Right kidney (tissue), 1 donor: ENCODE data around the gene CARD10.
"Not testable (repeated sequence)": the region's sequence is repeated elsewhere in the genome, so short reads cannot be mapped to it uniquely, and the experiment has no call there.

ENCODE experiments used
- DNase-seq: peaks from one replicate; pipeline ENCODE4 v3.0.0-alpha.2; 2016

Gene CARD10

GRCh38 chr22:37529652-37530345 lies 10.6 kb upstream of the CARD10 start:
- no peak for DNase-seq

- DNase-seq: not testable (repeated sequence)
Observed at GRCh38 chr22:37527952-37528351, 8.7 kb upstream of the CARD10 start.

GRCh38 chr22:37527081-37527752 lies 8.0 kb upstream of the CARD10 start:
- DNase-seq: not testable (repeated sequence)

- no peak for DNase-seq
Observed at GRCh38 chr22:37526376-37526775, 7.2 kb upstream of the CARD10 start.

- DNase-seq: no peak
Observed at GRCh38 chr22:37525746-37526350, 6.6 kb upstream of the CARD10 start.

- DNase-seq: no peak
Observed at GRCh38 chr22:37525073-37525745, 6.0 kb upstream of the CARD10 start.

GRCh38 chr22:37522482-37522881 lies 3.3 kb upstream of the CARD10 start:
- DNase-seq: no peak

- no peak for DNase-seq
Observed at GRCh38 chr22:37521236-37521739, 2.1 kb upstream of the CARD10 start.

GRCh38 chr22:37520776-37521191 lies 1.6 kb upstream of the CARD10 start:
- DNase-seq: no peak

GRCh38 chr22:37518509-37519267 lies 527 bp downstream of the CARD10 start:
- peak; percentile 78 for DNase-seq

GRCh38 chr22:37517826-37518450 lies 1.3 kb downstream of the CARD10 start:
- DNase-seq: no peak

GRCh38 chr22:37516456-37516855 lies 2.8 kb downstream of the CARD10 start:
- no peak for DNase-seq

GRCh38 chr22:37515901-37516300 lies 3.3 kb downstream of the CARD10 start:
- DNase-seq: no peak

GRCh38 chr22:37514526-37515051 lies 4.6 kb downstream of the CARD10 start:
- no peak for DNase-seq

GRCh38 chr22:37511395-37512104 lies 7.7 kb downstream of the CARD10 start:
- DNase-seq: no peak

GRCh38 chr22:37510091-37510490 lies 9.1 kb downstream of the CARD10 start:
- DNase-seq: no peak

GRCh38 chr22:37509059-37509860 lies 10.0 kb downstream of the CARD10 start:
- no peak for DNase-seq

GRCh38 chr22:37508431-37508992 lies 10.7 kb downstream of the CARD10 start:
- no peak for DNase-seq

GRCh38 chr22:37507731-37508130 lies 11.5 kb downstream of the CARD10 start:
- DNase-seq: no peak
